BLaER1 (cell line): ENCODE measurements around the gene CSNK1E.

ENCODE experiments used
- H3K27ac ChIP-seq: shearing (Covaris generic); formaldehyde crosslinking; 2 replicates; pipeline ENCODE4 v1.8.1; 2022
- H3K27me3 ChIP-seq: shearing (Covaris generic); formaldehyde crosslinking; 2 replicates; pipeline ENCODE4 v1.8.1; 2022
- H3K36me3 ChIP-seq: shearing (Covaris generic); formaldehyde crosslinking; 2 replicates; pipeline ENCODE4 v1.8.1; 2022
- H3K4me1 ChIP-seq: shearing (Covaris generic); formaldehyde crosslinking; 2 replicates; pipeline ENCODE4 v1.8.1; 2022
- H3K4me2 ChIP-seq: shearing (Covaris generic); formaldehyde crosslinking; 2 replicates; pipeline ENCODE4 v1.8.1; 2022
- H3K4me3 ChIP-seq: shearing (Covaris generic); formaldehyde crosslinking; 2 replicates; pipeline ENCODE4 v1.8.1; 2022
- H3K9ac ChIP-seq: shearing (Covaris generic); formaldehyde crosslinking; 2 replicates; pipeline ENCODE4 v1.8.1; 2022
- H3K9me3 ChIP-seq: shearing (Covaris generic); formaldehyde crosslinking; 2 replicates; pipeline ENCODE4 v1.8.1; 2022
- H4K20me1 ChIP-seq: shearing (Covaris generic); formaldehyde crosslinking; 2 replicates; pipeline ENCODE4 v1.8.1; 2022
- Cebpa-rat ChIP-seq: shearing (Covaris generic); IDR thresholded peaks from 2 replicates; pipeline ENCODE4 v1.8.1; 2022

Gene CSNK1E

DNA sequence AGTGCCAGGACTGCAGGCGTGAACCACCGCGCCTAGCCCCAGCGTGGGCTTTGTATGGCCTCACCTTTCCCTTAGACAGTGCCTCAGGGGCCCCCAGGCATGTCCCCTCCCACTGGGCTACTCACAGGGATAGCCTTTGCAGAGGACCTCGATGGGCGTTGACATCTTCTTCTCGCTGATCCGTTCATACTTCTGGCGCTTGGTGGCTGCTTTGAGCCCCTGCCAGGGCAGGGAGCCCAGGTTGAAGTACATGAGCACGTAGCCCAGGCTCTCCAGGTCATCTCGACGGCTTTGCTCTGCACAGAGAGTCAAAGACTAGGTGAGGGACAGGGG, 17.5 kb downstream of the CSNK1E start:
- H3K27me3 ChIP-seq, result no peaks in the 10 kb centered on the region
- no peak for TF ChIP-seq Cebpa-rat
- no peak overlapping the region for H3K9ac ChIP-seq
- peaks cover 24% of the 10 kb centered on the region for H3K4me1 ChIP-seq
- peaks cover 100% of the 10 kb centered on the region for H3K36me3 ChIP-seq
- peaks cover 100% of the 10 kb centered on the region for H4K20me1 ChIP-seq
- H3K27ac ChIP-seq, result no peak overlapping the region
- no peak overlapping the region for H3K4me3 ChIP-seq
- H3K9me3 ChIP-seq, result no peaks in the 10 kb centered on the region
- no peak overlapping the region for H3K4me2 ChIP-seq

DNA sequence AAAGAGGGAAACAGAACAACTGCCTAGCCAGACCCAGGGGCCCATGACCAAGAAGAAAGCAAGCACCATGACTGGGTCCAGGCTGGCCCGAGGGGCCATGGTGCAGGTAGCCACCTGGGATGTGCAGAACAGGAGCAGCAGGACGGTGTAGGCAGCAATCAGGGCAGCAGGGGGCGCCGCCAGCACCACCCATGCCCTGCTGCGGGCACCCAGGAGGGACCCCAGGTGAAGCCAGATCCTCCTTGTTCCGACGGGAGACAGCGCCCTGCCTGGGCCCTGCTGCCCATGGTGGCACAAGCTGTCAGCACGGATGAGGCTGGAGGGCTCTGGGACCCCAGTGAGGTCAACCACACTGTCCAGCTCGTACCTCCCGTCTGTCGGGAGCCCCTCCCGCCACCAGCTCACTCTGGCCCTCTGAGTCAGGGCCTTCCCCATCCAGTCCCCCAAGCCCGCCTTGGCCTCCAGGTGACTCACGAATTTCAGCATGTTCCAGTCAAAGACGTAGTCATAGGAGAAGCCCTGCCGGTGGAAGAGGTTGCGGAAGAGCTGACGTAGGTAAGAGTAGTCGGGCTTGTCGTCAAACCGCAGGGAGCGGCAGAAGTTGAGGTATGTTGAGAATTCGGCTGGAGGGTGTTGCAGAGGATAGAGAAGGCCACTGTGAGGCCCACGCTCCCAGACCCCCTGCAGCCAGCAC, 18.8 kb downstream of the CSNK1E start:
- H3K4me3 ChIP-seq, result no peak overlapping the region
- no peak overlapping the region for H3K4me2 ChIP-seq
- H3K27ac ChIP-seq, result no peak overlapping the region
- H3K36me3 ChIP-seq, result peaks cover 100% of the 10 kb centered on the region
- no peak overlapping the region for H3K9ac ChIP-seq
- H3K27me3 ChIP-seq, result no peaks in the 10 kb centered on the region
- no peaks in the 10 kb centered on the region for H3K9me3 ChIP-seq
- TF ChIP-seq Cebpa-rat, result no peak
- H4K20me1 ChIP-seq, result peaks cover 99% of the 10 kb centered on the region
- peaks cover 11% of the 10 kb centered on the region; the same call in 1 of the 2 replicates for H3K4me1 ChIP-seq

DNA sequence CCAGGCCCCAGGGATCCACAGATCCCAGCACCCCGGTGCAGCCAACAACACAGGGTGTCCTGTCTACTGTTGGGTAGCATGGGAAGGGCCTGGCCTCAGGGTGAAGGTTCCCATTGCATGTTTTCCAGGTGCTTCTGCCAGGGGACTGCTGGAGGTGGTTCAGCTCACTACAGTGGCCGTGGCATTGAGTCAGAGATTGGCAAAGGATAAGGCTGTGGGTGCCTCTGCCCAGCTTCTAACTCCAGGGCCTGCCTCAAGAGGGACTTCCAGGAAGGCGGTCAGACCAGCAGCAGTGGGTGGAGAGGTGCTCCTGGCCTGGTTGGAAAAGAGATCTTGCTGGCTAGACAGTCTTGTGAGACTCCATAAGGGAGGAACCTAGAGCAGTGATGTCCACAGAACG, 20.9 kb downstream of the CSNK1E start:
- Histone ChIP-seq H3K27ac (no peak overlapping the region), H3K4me2 (no peak overlapping the region), H4K20me1 (peaks cover 98% of the 10 kb centered on the region), H3K9ac (no peak overlapping the region), H3K9me3 (no peaks in the 10 kb centered on the region), H3K27me3 (no peaks in the 10 kb centered on the region), H3K36me3 (peaks cover 100% of the 10 kb centered on the region), H3K4me1 (0 out of 2 replicates have a peak, but pooled peaks cover 3% of the 10 kb centered on the region), H3K4me3 (no peak overlapping the region)
- TF ChIP-seq Cebpa-rat, result no peak

DNA sequence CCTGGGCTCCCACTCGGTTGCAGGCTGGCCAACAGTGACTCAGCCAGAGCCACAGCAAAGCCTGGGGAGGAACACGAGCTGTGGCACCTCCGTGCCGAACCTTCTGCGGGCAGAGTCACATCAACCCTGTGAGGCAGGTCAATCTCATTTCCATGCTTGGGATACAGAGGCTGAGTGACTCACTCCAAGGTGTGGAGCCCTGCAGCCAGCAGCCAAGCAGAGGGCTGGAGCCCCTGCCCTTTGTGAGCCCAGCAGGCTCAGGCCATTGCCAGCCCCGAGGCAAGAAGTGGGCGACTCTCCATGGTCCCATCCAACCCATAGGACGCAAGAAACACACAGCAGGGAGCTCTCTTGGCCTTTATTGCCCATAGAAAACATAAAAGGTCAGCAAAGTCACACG, 21.4 kb downstream of the CSNK1E start:
- Histone ChIP-seq H3K36me3 (peaks cover 100% of the 10 kb centered on the region), H3K9me3 (no peaks in the 10 kb centered on the region), H3K4me1 (no peaks in the 10 kb centered on the region), H3K4me3 (no peak overlapping the region), H3K27me3 (no peaks in the 10 kb centered on the region), H3K9ac (0 out of 2 replicates have a peak overlapping the region, but pooled peaks have one; percentile 6), H3K27ac (0 out of 2 replicates have a peak overlapping the region, but pooled peaks have one; percentile 13), H3K4me2 (no peak overlapping the region), H4K20me1 (peaks cover 98% of the 10 kb centered on the region)
- no peak for TF ChIP-seq Cebpa-rat

DNA sequence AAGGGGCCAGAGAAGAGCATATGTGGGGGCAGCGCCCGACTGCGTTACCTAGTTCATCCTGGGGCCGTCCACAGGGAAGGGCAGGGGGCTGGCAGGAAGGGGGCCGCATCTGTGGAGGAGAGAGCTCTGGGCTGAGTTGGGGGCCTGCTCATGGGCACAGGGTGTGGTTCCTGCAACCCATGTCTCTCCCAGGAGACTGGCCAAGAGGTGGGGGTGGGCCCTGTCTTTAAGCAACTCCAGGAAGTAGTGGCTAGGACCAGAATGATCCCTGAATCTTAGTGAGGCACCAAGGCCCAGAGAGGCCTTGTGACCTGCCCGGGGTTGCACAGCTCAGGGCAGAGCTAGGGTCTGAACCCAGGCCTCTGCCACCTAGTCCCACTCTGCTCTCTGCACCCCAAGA, 21.9 kb downstream of the CSNK1E start:
- Histone ChIP-seq H3K4me1 (no peaks in the 10 kb centered on the region), H3K4me2 (no peak overlapping the region), H4K20me1 (peaks cover 98% of the 10 kb centered on the region), H3K9me3 (no peaks in the 10 kb centered on the region), H3K9ac (0 out of 2 replicates have a peak overlapping the region, but pooled peaks have one; percentile 6), H3K27me3 (no peaks in the 10 kb centered on the region), H3K4me3 (no peak overlapping the region), H3K27ac (0 out of 2 replicates have a peak overlapping the region, but pooled peaks have one; percentile 13), H3K36me3 (peaks cover 98% of the 10 kb centered on the region)
- TF ChIP-seq Cebpa-rat, result no peak

DNA sequence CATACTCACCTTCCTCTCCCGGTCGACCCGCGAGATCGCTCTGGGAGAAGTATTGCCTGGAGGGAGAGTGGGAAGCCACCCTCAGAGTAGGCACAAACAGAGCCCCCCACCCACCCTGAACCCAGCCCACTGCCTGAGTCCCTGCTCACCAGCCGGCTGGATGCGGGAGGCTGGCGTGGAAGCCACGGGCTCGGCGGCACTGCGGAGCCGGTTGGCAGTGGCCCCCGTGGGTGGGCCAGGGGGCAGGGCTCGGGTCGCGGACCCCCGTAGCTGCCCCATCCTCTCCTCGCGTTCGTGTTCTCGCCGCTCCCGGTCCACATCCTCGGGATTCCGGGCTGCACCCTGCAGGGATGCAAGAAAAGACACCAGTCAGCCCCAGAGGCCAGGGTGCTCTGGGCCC, 23.0 kb downstream of the CSNK1E start:
- H3K4me1 ChIP-seq, result no peaks in the 10 kb centered on the region
- no peak overlapping the region for H3K4me3 ChIP-seq
- H3K4me2 ChIP-seq, result no peak overlapping the region
- peaks cover 98% of the 10 kb centered on the region for H3K36me3 ChIP-seq
- no peak for TF ChIP-seq Cebpa-rat
- H3K9ac ChIP-seq, result no peak overlapping the region
- H3K27me3 ChIP-seq, result no peaks in the 10 kb centered on the region
- no peak overlapping the region for H3K27ac ChIP-seq
- H4K20me1 ChIP-seq, result peaks cover 98% of the 10 kb centered on the region
- H3K9me3 ChIP-seq, result no peaks in the 10 kb centered on the region

DNA sequence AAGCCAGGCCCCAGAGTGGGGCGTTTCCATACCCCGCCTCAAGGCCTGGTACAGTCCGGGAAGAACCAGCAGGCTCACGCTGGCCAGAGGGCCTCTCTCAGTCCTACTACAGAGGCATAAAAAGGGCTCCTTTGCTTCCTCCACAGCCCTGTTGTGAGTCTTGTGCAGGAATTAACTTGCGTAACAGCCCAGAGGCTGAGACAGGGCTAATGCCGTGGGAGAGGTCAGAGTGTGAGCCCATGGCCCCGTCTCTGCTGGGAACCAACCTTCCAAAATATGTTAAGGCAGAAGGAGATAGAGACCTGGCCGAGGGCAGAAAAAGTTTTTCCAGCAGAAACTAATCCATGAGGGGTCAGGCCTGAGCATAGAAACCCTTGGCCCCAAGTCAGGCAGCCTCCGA, 24.5 kb downstream of the CSNK1E start:
- Histone ChIP-seq H3K4me1 (no peaks in the 10 kb centered on the region), H3K4me3 (no peak overlapping the region), H3K27ac (no peak overlapping the region), H3K9me3 (no peaks in the 10 kb centered on the region), H3K9ac (no peak overlapping the region; the same call in 1 of the 2 replicates), H3K4me2 (no peak overlapping the region), H4K20me1 (peaks cover 93% of the 10 kb centered on the region), H3K36me3 (peaks cover 96% of the 10 kb centered on the region), H3K27me3 (no peaks in the 10 kb centered on the region)
- TF ChIP-seq Cebpa-rat, result no peak

DNA sequence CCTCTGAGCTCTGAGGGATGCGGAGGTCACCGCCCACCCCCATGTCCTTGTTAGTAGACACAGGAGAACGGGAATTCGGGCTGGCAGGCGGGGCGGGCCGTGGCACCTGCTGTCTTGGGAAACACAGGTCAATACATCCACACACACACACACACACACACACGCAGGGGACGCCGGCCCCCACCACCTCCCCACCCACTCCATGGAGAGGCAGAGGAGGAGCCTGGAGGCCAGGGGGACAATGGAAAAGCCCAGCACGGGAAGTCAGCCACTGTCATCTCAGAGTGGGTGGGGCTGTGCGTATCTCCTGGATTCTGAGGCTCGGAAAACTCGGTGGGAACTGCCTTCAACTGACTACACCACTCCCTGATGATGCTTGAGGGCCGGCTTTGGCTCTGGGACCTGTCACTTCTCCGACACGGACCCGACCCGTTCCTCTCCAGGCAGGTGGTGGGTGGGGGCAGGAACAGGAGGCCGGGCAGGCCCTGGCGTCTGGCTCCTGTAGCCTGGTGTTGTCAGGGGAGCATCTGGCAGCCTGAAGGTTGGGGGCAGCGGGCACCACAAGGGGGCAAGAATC, 25.9 kb downstream of the CSNK1E start:
- H4K20me1 ChIP-seq, result peaks cover 79% of the 10 kb centered on the region
- no peak for TF ChIP-seq Cebpa-rat
- H3K9ac ChIP-seq, result no peak overlapping the region
- H3K36me3 ChIP-seq, result peaks cover 88% of the 10 kb centered on the region
- no peaks in the 10 kb centered on the region for H3K27me3 ChIP-seq
- no peaks in the 10 kb centered on the region for H3K4me1 ChIP-seq
- H3K4me3 ChIP-seq, result no peak overlapping the region
- H3K4me2 ChIP-seq, result no peak overlapping the region
- no peak overlapping the region for H3K27ac ChIP-seq
- H3K9me3 ChIP-seq, result no peaks in the 10 kb centered on the region

DNA sequence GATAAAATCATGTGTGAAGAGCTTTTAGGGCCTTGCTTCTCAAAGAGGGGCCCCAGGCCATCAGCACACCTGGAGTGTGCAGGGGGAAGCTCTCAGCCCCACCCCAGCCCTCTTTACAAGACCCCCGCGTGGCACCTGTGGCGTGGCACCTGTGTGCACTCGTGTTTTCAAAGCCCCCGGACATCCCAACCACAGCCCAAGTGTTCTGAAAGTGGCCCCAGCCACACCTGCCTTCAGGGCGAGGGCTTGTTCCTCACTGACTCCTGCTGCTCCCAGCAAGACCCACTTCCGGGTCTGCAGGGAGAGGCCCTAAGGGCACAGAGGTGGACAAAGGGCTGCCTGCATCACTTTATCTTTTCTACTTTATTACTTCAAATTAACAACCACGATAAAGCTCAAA, 26.9 kb downstream of the CSNK1E start:
- peaks cover 79% of the 10 kb centered on the region for H3K36me3 ChIP-seq
- no peak overlapping the region for H3K27ac ChIP-seq
- no peak overlapping the region for H3K4me2 ChIP-seq

DNA sequence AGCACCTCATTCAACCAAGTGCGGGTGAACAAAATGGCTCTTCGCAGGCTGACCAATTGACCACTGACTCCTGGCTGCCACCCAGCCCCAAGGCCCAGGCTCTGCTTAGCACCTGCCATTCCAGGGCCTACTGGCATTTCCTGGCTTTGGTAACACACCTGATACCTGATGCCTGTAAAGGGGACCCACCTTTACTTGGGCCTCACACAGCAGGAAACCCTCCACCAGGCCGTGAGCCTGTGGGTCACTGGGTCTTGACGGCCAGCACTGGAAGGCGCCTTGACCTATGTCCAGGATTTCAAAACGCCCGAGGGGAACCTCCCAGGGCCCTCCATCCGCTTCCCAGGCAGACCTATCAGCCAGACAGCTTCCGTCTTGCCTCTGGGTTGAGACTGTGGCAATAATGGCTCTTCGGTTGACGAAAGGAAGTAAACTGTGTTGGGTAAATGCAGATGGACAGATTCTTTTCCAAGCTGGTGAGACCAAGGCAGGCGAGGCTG, 27.6 kb downstream of the CSNK1E start:
- H3K27ac ChIP-seq, result no peak overlapping the region
- H3K4me2 ChIP-seq, result no peak overlapping the region
- no peak overlapping the region for H3K9ac ChIP-seq
- H3K27me3 ChIP-seq, result no peaks in the 10 kb centered on the region
- H4K20me1 ChIP-seq, result peaks cover 63% of the 10 kb centered on the region
- H3K9me3 ChIP-seq, result no peaks in the 10 kb centered on the region
- no peak overlapping the region for H3K4me3 ChIP-seq
- no peak for TF ChIP-seq Cebpa-rat
- peaks cover 7% of the 10 kb centered on the region; the same call in 1 of the 2 replicates for H3K4me1 ChIP-seq
- H3K36me3 ChIP-seq, result peaks cover 71% of the 10 kb centered on the region

More for the DNA sequence above, 26.9 kb downstream of the CSNK1E start:
- Histone ChIP-seq H3K9me3 (no peaks in the 10 kb centered on the region), H4K20me1 (peaks cover 70% of the 10 kb centered on the region), H3K27me3 (no peaks in the 10 kb centered on the region), H3K9ac (no peak overlapping the region), H3K4me1 (peaks cover 2% of the 10 kb centered on the region; the same call in 1 of the 2 replicates), H3K4me3 (no peak overlapping the region)
- no peak for TF ChIP-seq Cebpa-rat
